NCI-H1694 treated with DMSO at 0.1 percent for 48 hours (cell line): Measurements from ENCODE around the gene DOCK8.
"Not testable (repeated sequence)": the region's sequence is repeated elsewhere in the genome, so short reads cannot be mapped to it uniquely, and the experiment has no call there.

Experiments used
- DNase-seq: peaks from one replicate; lab custom pipeline; 2025; lab: John Stamatoyannopoulos, UW

The DOCK8 gene

DNA sequence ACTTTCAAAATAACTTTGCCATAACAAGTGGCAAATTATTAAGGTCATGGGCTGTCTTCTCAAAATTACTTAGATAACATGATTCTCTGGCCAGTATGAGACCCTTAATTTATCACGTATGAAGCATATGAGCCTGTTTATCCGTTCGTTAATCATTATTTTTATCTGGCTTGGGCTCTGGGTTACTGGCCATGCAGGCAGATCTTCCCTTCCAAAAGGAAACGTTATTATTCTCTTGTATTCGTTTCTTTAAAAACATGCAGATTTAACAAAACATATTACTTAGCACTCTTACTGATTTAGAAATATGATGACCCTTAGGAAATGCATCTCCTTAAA lies 148.6 kb downstream of the DOCK8 start:
- no peak for DNase-seq

GRCh38 chr9:365436-365835 lies 150.8 kb downstream of the DOCK8 start:
- no peak for DNase-seq

DNA sequence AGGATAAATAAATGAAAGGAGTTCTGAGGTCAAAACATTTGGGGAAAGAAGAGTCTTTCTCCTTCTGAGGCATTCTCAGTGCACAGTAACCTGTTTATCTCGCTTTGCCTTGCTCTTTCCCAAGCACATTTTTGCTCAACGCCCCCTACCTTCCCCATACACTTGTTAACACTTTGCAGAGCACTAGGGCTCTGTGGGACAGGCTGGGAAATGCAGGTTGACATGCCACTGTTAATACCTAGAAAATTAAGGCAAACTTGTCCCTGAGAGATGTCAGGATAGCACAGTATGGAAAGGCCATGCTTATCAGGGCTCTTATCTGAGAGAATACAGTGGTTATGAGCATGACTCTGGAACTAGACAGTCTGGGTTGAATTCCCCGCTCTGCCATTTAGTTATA lies 152.0 kb downstream of the DOCK8 start:
- no peak for DNase-seq

- no peak for DNase-seq
Observed at GRCh38 chr9:370086-370485, 155.4 kb downstream of the DOCK8 start.

- peak; percentile 68 for DNase-seq
Observed at GRCh38 chr9:371349-371748, 156.7 kb downstream of the DOCK8 start.

- DNase-seq = no peak
Observed at GRCh38 chr9:372128-372527, 157.5 kb downstream of the DOCK8 start.

- no peak for DNase-seq
Observed at GRCh38 chr9:373759-374206, 159.1 kb downstream of the DOCK8 start.

DNA sequence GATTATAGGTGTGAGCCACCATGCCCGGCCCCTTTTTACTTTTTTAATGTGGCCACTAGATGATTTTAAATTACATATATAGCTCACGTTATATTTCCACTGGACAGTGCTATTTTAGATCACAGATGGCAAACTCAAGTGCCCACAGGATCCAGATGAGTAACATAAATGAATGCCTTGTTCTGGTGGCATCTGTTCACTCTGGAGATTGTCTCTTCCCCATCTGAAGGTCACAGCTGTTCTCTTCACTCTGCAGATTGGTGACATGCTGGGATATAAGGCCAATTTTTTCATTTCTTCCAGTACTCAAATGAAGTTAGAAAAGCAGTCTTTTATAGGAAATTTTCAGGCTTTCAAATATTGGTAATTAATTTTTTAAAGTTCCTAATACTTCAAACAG lies 160.1 kb downstream of the DOCK8 start:
- peak; percentile 91 for DNase-seq

DNA sequence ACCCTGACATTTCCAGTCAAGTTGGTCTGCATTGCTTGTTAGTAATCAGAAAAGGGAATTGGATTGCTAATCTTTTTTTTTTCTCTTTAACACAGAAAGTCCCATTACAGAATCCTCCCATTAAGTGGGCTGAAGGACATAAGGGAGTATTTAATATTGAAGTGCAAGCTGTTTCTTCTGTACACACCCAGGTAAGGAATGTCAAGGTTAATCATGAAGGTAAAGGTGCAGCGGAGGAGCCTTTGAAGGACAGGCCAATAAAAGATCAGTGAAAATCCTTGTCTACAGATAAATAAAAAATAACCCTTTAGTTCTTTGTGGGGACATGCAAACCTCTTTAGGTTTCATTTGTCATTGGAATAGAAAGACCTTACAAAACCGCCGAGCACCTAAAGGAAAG lies 161.4 kb downstream of the DOCK8 start:
- DNase-seq = no peak

- DNase-seq = no peak
Observed at GRCh38 chr9:378263-378662, 163.6 kb downstream of the DOCK8 start.

- no peak for DNase-seq
Observed at GRCh38 chr9:382383-382782, 167.7 kb downstream of the DOCK8 start.

- peak; percentile 81 for DNase-seq
Observed at GRCh38 chr9:385818-386398, 171.2 kb downstream of the DOCK8 start.

DNA sequence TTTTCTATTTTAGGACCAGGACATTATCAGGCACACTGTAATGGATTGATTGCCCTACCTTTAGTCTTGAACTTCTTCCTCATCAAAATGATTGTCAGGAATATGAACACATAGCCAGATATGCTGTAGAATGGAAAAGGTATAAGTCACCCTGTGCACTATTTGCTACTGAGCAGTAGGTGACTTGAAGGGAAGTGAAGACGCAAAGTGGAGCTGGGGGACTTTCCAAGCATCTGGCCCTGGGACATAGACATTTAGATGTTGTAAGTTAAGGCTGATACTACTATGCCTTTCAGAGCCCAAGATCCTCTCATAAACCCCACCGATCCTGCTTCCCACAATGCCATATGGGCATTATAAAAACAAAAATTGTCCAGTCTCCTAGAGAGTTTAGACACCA lies 174.5 kb downstream of the DOCK8 start:
- no peak for DNase-seq

- no peak for DNase-seq
Observed at GRCh38 chr9:389758-390157, 175.1 kb downstream of the DOCK8 start.

- no peak for DNase-seq
Observed at GRCh38 chr9:392077-392804, 177.6 kb downstream of the DOCK8 start.

DNA sequence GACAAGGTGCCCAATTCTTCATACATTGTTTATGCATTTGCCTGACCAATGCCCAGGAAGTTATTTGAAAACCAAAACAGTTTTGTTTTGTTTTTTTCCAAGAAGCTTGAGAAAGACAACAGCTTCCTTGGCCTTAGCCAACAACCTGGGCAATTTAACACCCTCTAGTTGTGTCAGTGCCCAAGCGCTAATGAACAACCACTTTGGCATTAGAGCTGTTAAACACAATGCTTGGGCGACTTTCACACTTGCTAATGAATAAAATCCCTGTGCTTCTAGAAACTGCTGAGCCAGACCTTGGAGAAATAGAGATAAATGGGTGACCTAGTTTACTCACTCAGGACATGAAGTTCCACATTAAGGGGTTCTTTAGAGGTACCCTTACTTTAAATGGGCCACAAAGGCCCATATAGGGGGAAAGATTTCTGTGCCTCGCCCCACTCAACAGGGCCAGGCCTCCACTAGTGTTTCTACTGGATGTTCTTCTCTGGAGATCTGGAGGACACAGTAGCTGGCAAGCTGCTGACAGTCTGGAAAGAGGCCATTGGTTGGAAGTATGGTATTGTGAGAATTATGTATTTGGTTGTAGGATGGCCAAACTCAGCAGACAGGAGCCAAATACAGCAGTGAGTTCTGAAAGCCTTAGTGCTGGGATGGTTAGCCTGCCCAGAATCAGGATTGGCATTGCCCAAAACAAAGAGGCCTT lies 179.8 kb downstream of the DOCK8 start:
- no peak for DNase-seq

- DNase-seq = no peak
Observed at GRCh38 chr9:396396-396795, 181.7 kb downstream of the DOCK8 start.

DNA sequence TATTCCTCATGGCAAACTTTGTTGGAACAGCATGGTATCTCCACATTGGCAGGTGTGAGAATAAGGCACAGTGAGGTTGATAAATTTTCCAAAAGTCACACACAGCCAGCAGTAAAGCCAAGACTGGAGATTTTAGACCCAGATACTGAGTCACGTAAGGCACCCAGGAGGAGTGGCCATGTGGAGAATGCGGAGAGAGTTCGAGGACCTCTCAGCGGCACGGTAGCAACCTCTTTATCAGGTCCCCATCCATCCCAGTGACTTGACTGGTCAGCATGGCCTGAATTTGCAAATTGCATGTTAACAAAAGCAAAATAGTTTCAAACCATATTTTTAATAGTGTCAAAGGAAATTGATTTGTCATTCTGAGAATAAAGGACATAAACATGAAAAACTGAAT lies 183.4 kb downstream of the DOCK8 start:
- no peak for DNase-seq

DNA sequence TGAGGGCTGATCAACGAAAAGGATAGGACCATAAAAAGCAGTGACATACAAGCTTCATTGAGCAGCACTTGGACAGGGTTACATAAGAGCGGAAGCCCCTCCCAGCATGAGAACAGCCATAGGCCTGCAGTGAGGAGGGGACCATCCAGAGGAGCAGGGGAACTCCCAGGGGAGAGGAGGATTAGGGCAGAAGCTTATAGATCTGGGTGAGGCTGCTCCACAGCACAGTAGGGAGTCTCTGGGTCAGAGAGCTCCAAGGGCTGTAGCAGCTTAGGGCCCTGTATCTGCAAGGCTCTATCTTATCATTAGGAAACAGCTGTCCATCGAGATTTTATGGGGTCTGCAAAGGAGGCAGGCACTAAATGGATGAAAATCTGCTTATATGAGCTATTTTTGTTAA lies 186.6 kb downstream of the DOCK8 start:
- no peak for DNase-seq

DNA sequence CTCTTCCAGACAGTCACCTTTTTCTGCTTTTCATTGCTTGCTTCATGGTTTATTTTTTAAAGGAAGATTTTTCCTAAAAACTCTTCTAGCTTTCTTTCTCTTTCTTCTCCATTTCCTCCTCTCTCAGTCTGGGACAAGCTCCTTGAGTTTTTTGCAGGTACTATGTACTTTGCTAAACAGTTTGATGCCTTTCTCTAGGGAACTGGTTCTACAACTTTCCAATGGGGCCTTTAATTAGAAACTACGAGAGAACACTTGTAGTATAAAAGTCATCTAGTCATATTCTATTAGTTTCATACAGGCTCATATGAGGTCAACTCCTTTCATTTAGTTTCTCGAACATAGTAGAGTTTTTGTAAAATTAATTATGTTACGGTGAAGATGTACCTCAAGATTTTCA lies 189.6 kb downstream of the DOCK8 start:
- DNase-seq = no peak

DNA sequence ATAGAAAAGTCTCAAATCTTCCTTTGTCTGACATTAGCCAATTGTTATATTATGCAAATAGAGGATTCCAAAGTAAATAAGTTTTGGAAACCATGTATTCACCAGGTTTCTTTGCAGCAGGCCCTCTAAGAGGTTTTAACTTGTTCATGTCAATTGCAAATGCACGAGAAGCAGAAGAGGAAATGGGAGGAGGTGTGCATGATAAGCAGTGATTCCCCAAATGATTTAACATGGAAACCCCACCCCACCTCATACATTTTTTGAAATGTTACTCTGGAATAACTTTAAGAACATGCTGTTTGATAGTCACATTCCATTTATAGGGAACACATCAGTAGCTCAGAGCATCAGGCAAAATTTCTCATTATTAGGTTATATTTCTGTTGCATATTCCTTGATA lies 190.7 kb downstream of the DOCK8 start:
- no peak for DNase-seq

DNA sequence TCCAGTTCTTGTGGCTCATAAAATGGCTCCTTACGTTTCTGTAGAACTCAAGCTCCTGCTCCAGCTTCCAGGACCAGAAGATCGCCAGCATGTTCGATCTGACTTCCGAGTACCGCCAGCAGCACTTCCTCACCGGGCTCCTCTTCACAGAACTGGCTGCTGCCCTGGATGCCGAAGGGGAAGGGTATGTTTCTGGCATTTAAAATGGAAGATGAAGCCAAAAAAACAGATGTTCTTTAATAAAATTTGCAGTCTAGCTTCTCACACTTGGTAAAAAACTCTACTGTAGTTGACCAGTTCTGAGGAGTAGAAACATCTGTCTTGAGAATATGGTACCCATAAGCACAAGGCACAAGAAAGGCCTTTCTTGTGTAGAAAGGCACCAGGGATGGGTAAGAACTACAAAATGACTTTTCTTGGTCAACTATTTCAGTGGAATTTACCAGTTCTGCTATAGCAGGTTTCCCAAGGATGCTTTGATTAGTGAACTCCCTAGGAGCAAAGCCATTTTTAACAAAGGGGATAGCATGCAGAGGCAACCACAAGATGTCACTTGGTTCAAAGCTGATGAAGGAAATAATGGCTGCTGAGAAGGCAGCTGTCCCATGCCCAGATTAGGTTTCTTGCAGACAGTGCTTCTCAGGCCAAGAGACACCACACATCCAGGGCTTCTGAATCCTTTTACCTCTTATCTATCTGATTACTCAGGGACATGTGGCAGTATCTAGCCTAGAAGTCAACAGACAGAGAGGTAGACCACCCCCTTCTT lies 192.4 kb downstream of the DOCK8 start:
- peak; percentile 13 for DNase-seq

DNA sequence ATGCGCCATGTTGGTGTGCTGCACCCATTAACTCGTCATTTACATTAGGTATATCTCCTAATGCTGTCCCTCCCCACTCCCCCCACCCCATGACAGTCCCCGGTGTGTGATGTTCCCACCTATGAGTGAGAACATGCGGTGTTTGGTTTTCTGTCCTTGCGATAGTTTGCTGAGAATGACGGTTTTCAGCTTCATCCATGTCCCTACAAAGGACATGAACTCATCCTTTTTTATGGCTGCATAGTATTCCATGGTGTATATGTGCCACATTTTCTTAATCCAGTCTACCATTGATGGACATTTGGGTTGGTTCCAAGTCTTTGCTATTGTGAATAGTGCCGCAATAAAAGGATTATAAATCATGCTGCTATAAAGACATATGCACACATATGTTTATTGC lies 195.0 kb downstream of the DOCK8 start:
- DNase-seq = not testable (repeated sequence)
